Uterus (tissue), 4 donors: ENCODE results near the gene TMEM167B. TPM values are rescaled to one million over a fixed set of nuclear protein-coding genes. Genes with fewer than 3 reads are reported as not detected.

ENCODE experiments used
- DNase-seq, 2 donors: peaks; one replicate each; pipeline ENCODE4 v3.0.0-alpha.2; 2019 to 2020
- H3K27ac ChIP-seq, 2 donors: fragments of 200-600 bp; sonication (generic); 1 replicate in 1 of 2; 2 replicates in 1 of 2; pipeline ENCODE4 v1.5.1; 2016 to 2018
- H3K27me3 ChIP-seq, 2 donors: fragments of 200-600 bp; sonication (generic); one replicate each; pipeline ENCODE4 v1.5.1; 2018 to 2019; ENCODE audit warnings: control low read depth in 1 of 2
- H3K36me3 ChIP-seq, 2 donors: fragments of 200-600 bp; sonication (generic); one replicate each; pipeline ENCODE4 v1.5.1; 2019; ENCODE audit warnings: control low read depth in 1 of 2
- H3K4me1 ChIP-seq, 2 donors: fragments of 200-600 bp; sonication (generic); one replicate each; pipeline ENCODE4 v1.5.1; 2018 to 2019; ENCODE audit warnings: control low read depth in 1 of 2
- H3K4me3 ChIP-seq, 2 donors: fragments of 200-600 bp; sonication (generic); 1 replicate in 1 of 2; 2 replicates in 1 of 2; pipeline ENCODE4 v1.5.1; 2018 to 2019; ENCODE audit warnings: mild to moderate bottlenecking in 1 of 2
- H3K9me3 ChIP-seq, 2 donors: fragments of 200-600 bp; sonication (generic); one replicate each; pipeline ENCODE4 v1.5.1; 2019; ENCODE audit warnings: control low read depth in 1 of 2
- POLR2A ChIP-seq, 2 donors: fragments of 450-650 bp; IDR thresholded peaks; one replicate each; pipeline ENCODE4 v1.6.1; 2016; ENCODE audit warnings: antibody characterized with exemption in 2 of 2, mild to moderate bottlenecking in 1 of 2, moderate library complexity in 1 of 2
- intact Hi-C: fragments of 100-400 bp; cut with DNase I; formaldehyde crosslinking; loops from one replicate; pipeline ENCODE4 v1.15.1; 2023; ENCODE audit warnings: low total_unique reads
- total RNA-seq, 4 donors: library from RNA; depleted of rRNA in 3 of 4; stranded (reverse); fragments of >200 nt in 3 of 4; gene quantifications; one replicate each; pipeline versions ENCODE4 v1.1.0 to v1.2.4, GENCODE V29; 2014 to 2023
- TF ChIP-seq, protein P1 (sequence below), 4 experiments: fragments of 200-600 bp in 2 of 4; fragments of 450-650 bp in 2 of 4; sonication (generic) in 2 of 4; IDR thresholded peaks; one replicate each; pipeline ENCODE4 v1.5.1; 2016 to 2019; ENCODE audit warnings: antibody characterized with exemption in 4 of 4, mild to moderate bottlenecking in 2 of 4, moderate library complexity in 1 of 4
- donor health status: DM: yes; HTN: yes; CAD: no.

Gene TMEM167B
- total RNA-seq, 4 donors from 2014 or later = 10.2 to 56.2 (median 36.4) TPM

DNA sequence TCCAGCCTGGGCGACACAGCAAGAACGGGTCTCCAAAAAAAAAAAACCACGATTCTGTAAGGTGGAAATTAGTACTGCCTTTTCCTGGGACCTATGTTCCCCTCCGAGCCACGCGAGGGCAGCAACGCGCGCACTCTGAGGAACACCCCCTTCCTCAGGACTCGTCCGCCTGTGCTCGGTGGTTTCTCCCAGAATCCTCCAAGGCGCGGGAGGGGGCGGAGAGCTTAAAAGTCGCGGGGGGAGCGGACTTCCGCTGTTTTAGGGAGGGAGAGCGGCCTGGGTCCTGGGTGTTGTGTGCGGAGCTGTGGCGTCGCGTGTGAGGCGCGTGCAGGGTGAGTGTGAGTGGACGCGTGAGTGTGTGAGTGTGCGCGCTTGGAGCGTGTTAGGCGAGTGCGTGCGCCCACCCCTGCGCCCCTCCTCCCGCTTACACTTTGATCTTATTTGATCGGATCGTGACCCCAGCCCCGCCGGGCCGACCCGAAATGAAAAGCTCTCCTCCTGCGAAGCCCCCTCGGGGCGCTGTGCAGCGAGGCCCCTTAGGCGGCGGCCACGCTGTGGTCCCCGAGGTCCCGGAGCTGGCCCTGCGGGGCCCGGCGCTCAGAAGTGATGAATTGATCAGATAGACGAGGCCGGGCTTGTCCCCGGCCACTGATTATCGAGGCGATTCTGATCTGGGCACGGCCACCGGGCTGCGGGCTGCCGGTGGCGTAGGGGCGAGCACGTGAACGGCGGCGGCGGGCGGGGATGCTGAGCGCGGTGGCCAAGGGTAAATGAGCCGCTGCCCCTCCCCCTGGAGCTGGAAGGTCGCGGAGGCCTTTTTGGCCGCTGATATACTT, 9.6 kb downstream of the TMEM167B start:
- intact Hi-C loops = no loop called here
- Histone ChIP-seq H3K27me3 (no peaks in the 10 kb centered on the region), H3K4me1 (peaks cover 0 to 4% of the 10 kb centered on the region in 2 donors), H3K36me3 (no peaks in the 10 kb centered on the region), H3K9me3 (no peaks in the 10 kb centered on the region), H3K4me3 (peak overlapping the region; percentile 86 to 97), H3K27ac (peak overlapping the region; percentile 96 to 98)
- peak; percentile 96 to 97 for DNase-seq
- peak; percentile 83 to 98 for TF ChIP-seq POLR2A (IDR thresholded peaks at IDR 0.05)
- TF ChIP-seq, protein P1, sequence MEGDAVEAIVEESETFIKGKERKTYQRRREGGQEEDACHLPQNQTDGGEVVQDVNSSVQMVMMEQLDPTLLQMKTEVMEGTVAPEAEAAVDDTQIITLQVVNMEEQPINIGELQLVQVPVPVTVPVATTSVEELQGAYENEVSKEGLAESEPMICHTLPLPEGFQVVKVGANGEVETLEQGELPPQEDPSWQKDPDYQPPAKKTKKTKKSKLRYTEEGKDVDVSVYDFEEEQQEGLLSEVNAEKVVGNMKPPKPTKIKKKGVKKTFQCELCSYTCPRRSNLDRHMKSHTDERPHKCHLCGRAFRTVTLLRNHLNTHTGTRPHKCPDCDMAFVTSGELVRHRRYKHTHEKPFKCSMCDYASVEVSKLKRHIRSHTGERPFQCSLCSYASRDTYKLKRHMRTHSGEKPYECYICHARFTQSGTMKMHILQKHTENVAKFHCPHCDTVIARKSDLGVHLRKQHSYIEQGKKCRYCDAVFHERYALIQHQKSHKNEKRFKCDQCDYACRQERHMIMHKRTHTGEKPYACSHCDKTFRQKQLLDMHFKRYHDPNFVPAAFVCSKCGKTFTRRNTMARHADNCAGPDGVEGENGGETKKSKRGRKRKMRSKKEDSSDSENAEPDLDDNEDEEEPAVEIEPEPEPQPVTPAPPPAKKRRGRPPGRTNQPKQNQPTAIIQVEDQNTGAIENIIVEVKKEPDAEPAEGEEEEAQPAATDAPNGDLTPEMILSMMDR (IDR thresholded peaks at IDR 0.05) = peak; percentile 86 to 96 (median 90)

DNA sequence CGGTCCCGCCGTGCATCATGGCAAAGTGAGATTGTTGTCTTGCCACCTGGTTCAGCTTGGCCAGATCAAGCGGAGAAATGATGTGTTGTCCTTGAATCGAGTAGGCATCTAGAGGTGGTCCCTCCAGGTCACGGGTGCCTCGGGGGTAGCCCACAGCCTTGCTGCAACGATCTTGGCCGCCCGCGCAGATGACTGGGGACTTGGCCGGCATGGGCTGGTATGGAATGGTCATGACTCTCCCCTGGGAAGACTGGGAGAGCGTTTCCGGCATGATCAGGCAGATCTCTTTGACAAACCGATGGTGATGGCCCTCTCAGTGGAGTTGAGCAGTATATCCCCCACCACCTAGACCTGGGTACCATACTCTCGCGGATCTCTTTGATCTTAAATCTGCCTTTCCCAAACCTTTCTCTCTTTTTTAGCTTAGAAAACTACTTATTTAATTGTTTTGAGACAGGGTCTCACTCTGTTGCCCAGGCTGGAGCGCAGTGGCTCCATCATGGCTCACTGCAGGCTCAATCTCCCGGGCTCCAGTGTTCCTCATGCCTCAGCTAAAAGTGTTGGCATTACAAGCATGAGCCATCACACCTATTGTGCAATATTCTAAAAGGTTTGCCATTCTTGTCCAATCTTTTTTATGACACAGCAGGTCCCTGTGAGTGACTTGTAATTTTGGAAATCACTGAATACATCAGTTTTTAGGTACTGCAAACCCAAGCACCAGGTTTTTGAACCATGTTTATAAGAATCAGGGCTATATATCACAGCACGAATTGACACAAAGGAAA, 14.0 kb downstream of the TMEM167B start:
- DNase-seq = no peak
- Histone ChIP-seq H3K36me3 (no peaks in the 10 kb centered on the region), H3K9me3 (no peaks in the 10 kb centered on the region), H3K4me1 (peaks cover 0 to under 1% of the 10 kb centered on the region in 2 donors), H3K27me3 (no peaks in the 10 kb centered on the region), H3K4me3 (no peak overlapping the region), H3K27ac (no peak overlapping the region)
- intact Hi-C loops = no loop called here
- TF ChIP-seq POLR2A (IDR thresholded peaks at IDR 0.05) = no peak
- TF ChIP-seq, protein P1 (IDR thresholded peaks at IDR 0.05) = no peak

DNA sequence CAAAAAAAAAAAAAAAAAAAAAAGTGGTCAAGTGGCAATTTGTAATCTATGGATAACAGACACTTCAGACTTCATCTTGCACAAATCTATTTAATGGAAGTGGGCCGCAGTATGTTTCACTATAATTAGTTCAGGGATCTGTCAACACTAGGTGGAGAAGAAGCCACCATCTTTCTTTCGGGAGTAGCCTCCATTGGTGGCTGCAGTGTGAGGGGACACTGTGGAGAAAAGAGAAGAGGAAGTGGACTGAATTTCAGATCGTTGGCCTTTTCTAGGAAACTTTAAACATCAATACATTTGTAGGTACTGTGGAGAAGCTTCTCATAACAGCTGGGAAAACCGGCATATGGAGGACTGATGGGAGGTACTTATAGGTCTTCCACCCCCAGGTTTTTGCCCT, 15.3 kb downstream of the TMEM167B start:
- Histone ChIP-seq H3K27ac (no peak overlapping the region), H3K9me3 (no peaks in the 10 kb centered on the region), H3K27me3 (no peaks in the 10 kb centered on the region), H3K36me3 (no peaks in the 10 kb centered on the region), H3K4me3 (no peak overlapping the region), H3K4me1 (no peaks in the 10 kb centered on the region)
- no peak for DNase-seq
- TF ChIP-seq POLR2A (IDR thresholded peaks at IDR 0.05) = no peak
- TF ChIP-seq, protein P1 (IDR thresholded peaks at IDR 0.05) = no peak
- intact Hi-C loops = no loop called here

DNA sequence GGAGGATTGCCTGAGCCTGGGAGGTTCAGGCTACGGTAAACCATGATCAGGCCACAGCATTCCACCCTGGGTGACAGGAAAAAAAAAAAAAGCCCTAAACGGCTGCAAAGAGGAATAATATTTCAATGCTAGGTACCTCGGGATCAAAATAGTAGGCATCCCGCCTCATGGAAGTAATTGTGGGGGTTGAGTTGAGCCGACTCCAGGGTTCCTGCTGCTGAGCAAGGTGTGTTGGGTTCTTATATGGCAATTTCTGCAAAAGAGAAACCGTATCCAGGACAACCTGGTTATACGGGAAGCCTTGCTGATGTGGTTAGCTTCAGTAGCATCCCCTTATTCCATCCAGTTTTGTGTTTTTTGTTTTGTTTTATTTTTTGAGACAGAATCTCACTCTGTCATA, 17.2 kb downstream of the TMEM167B start:
- Histone ChIP-seq H3K27me3 (no peaks in the 10 kb centered on the region), H3K4me1 (no peaks in the 10 kb centered on the region), H3K36me3 (no peaks in the 10 kb centered on the region), H3K27ac (no peak overlapping the region), H3K4me3 (no peak overlapping the region), H3K9me3 (no peaks in the 10 kb centered on the region)
- no peak for DNase-seq
- TF ChIP-seq, protein P1 (IDR thresholded peaks at IDR 0.05) = no peak
- no peak for TF ChIP-seq POLR2A (IDR thresholded peaks at IDR 0.05)
- intact Hi-C loops = no loop called here

DNA sequence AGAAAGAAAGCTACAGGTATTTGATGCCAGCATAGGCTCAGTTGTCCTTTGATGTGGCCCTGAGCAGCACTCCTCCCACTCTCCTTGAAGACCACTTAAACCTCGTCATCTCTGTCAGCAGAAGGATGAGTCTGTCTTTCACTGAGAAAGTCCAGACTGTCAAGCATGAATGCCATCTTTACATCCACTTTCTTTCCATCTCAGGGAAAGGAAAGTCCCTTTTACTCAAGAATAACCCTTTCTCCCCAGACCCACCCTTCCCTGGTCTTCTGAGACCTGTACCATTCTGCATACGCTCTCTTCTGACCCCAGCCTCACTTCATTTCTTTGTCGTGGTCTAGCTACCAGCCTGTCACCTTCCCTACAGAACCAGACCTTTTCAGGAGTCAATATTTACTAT, 19.3 kb downstream of the TMEM167B start:
- no peaks in the 10 kb centered on the region for H3K9me3 ChIP-seq
- TF ChIP-seq POLR2A (IDR thresholded peaks at IDR 0.05) = no peak
- TF ChIP-seq, protein P1 (IDR thresholded peaks at IDR 0.05) = no peak
- H3K27me3 ChIP-seq = peaks cover 3 to 10% of the 10 kb centered on the region in 2 donors
- H3K4me1 ChIP-seq = peaks cover 0 to 4% of the 10 kb centered on the region in 2 donors
- no peaks in the 10 kb centered on the region for H3K36me3 ChIP-seq
- no peak for DNase-seq
- H3K27ac ChIP-seq = no peak overlapping the region
- H3K4me3 ChIP-seq = no peak overlapping the region
- intact Hi-C loops = no loop called here
